ENCODE data around the gene RRP1B. TPM values are rescaled to one million over a fixed set of nuclear protein-coding genes. Genes with fewer than 3 reads are reported as not detected.

Gene RRP1B
- polyA plus RNA-seq, 2 of the 4 experiments (the other 2 are of a cell fraction) = 32.5 TPM

DNA sequence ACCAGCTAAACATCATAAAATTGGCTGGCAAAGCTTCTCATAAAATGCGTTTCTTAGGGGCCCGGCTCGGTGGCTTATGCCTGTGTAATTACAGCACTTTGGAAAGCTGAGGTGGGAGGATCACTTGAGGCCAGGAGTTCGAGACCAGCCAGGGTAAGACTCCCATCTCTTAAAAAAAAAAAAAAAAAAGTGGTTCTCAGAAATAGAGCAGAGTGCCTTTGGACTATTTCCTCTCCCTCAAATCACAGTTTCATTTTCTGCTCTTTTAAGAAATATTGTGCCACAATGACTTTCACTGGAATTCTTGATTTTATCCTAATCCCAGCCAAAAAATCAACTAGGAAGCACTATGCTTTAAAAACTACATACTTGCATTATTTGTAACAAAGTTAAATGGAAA, 13.4 kb upstream of the RRP1B start:
- ATAC-seq (no peak; a peak in 1 of 6 replicates), FAIRE-seq (no peak), DNase-seq (ENCODE audit: low read depth in 1 of 2, low spot score in 1 of 2) (peak in 1 of 2 experiments; percentile 40)
- WGBS (ENCODE audit: missing lambda C conversion rate) = 5% methylated on average over 4 of the region's 4 CpGs
- no peak overlapping the region for H3K4me3 ChIP-seq
- peaks cover 30% of the 10 kb centered on the region for H3K4me1 ChIP-seq
- ChIA-PET POLR2A (interaction anchor here (0.6 to 1.6 kb wide), 6 partner anchors 34 to 342 kb away, joined by 3 to 6 read pairs (median 4); no protein-coding TSS in a partner anchor), CTCF (interaction anchor here (0.9 to 4.4 kb wide), 20 partner anchors 11 to 320 kb away, joined by 3 to 49 read pairs (median 5); partner anchors contain the start of genes HSF2BP and RRP1B)
- peak overlapping the region; percentile 72 for H3K4me2 ChIP-seq
- peak overlapping the region; percentile 97 to 98 for H3K27ac ChIP-seq
- no peak for TF ChIP-seq CBX8 (IDR thresholded peaks at IDR 0.05)
- no peak for TF ChIP-seq NR3C1 (IDR thresholded peaks at IDR 0.05)
- TF ChIP-seq, protein P1, sequence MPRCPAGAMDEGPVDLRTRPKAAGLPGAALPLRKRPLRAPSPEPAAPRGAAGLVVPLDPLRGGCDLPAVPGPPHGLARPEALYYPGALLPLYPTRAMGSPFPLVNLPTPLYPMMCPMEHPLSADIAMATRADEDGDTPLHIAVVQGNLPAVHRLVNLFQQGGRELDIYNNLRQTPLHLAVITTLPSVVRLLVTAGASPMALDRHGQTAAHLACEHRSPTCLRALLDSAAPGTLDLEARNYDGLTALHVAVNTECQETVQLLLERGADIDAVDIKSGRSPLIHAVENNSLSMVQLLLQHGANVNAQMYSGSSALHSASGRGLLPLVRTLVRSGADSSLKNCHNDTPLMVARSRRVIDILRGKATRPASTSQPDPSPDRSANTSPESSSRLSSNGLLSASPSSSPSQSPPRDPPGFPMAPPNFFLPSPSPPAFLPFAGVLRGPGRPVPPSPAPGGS (IDR thresholded peaks at IDR 0.05) = no peak
- TF ChIP-seq ZFP36 (IDR thresholded peaks at IDR 0.05; ENCODE audit: borderline replicate concordance, partially characterized antibody) = no peak
- TF ChIP-seq NPAS2 (CRISPR knock-in tag; IDR thresholded peaks at IDR 0.05; ENCODE audit: borderline replicate concordance) = no peak
- no peak for TF ChIP-seq MAZ (IDR thresholded peaks at IDR 0.05; ENCODE audit: borderline replicate concordance, low read depth, low read length)
- no peak for TF ChIP-seq CHD2 (IDR thresholded peaks at IDR 0.05; ENCODE audit: low read length, partially characterized antibody)
- H3K9me3 ChIP-seq = no peaks in the 10 kb centered on the region

DNA sequence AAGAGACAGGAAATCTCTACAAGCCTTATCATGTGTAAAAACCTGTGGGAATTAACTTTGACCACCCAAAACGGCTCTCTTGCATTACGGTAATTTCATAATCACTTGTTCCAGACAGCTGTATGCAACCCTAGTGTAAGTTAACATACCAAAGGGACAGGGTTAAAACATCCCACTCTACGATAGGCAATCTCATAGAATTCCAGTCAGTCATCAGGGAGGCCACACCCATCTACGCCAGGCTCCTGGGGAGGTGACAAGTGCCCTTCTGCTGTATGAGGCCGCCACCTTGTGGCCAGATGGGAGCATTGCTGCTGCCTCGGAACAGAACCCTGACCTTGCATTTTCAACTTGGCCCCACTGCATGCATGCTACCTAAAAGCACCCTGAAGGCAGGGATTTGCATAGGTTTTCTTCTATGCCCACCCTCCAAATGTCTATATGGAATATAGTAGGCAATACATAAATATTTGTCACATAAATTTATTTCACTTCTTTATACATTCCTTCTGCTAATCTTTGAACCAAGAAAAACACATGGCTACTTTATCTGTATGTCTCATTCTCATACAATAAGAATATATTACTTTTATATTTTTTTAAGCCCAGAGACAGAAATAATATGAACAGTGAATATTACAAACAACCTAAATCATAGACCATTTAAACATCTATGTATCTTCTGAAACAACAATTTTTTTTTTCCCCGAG, 12.7 kb upstream of the RRP1B start:
- FAIRE-seq = peak; percentile 70
- Histone ChIP-seq H3K4me3 (no peak overlapping the region), H3K4me2 (peak overlapping the region; percentile 72), H3K4me1 (peaks cover 31% of the 10 kb centered on the region), H3K9me3 (no peaks in the 10 kb centered on the region), H3K27ac (peak overlapping the region; percentile 97 to 98)
- peak; percentile 85 to 97 for DNase-seq (ENCODE audit: low read depth in 1 of 2, low spot score in 1 of 2)
- peak; percentile 95 to 99 for ATAC-seq
- 12% methylated on average over 7 of the region's 7 CpGs for WGBS (ENCODE audit: missing lambda C conversion rate)
- ChIA-PET POLR2A (no interaction called here), CTCF (interaction anchor here (0.9 to 4.4 kb wide), 16 partner anchors 10 to 313 kb away, joined by 3 to 49 read pairs (median 6); partner anchors contain the start of genes HSF2BP and RRP1B)
- TF ChIP-seq FOSL2 (IDR thresholded peaks at IDR 0.05) (no peak), FOSL2 (CRISPR knock-in tag; IDR thresholded peaks at IDR 0.05) (peak; percentile 42), RCOR1 (IDR thresholded peaks at IDR 0.05; ENCODE audit: low read depth, low read length) (no peak), ZFP36 (IDR thresholded peaks at IDR 0.05; ENCODE audit: borderline replicate concordance, partially characterized antibody) (no peak), BHLHE40 (IDR thresholded peaks at IDR 0.05; ENCODE audit: low read depth, low read length) (no peak), FOSB (CRISPR knock-in tag; IDR thresholded peaks at IDR 0.05) (no peak), CHD4 (IDR thresholded peaks at IDR 0.05; ENCODE audit: borderline replicate concordance) (no peak), SMC3 (IDR thresholded peaks at IDR 0.05) (peak; percentile 86), RAD21 (conservative IDR thresholded peaks at IDR 0.05 in 1 of 2, IDR thresholded peaks at IDR 0.05 in 1 of 2) (peak; percentile 96 to 99), MAFK (IDR thresholded peaks at IDR 0.05; ENCODE audit: partially characterized antibody) (peak; percentile 99), HDAC2 (IDR thresholded peaks at IDR 0.05) (no peak), CEBPB (IDR thresholded peaks at IDR 0.05) (peak; percentile 76 to 81), EP300 (IDR thresholded peaks at IDR 0.05) (peak; percentile 82 to 85; a peak in 3 of 5 replicates), KDM5A (IDR thresholded peaks at IDR 0.05) (no peak), CBX8 (IDR thresholded peaks at IDR 0.05) (no peak), JUN (IDR thresholded peaks at IDR 0.05) (peak; percentile 73 to 77; a peak in 4 of 5 replicates), CBX2 (IDR thresholded peaks at IDR 0.05; ENCODE audit: borderline replicate concordance, low read depth) (no peak)
- TF ChIP-seq, protein P2, sequence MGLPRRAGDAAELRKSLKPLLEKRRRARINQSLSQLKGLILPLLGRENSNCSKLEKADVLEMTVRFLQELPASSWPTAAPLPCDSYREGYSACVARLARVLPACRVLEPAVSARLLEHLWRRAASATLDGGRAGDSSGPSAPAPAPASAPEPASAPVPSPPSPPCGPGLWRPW (IDR thresholded peaks at IDR 0.05) = 0 out of 2 replicates have a peak, but pooled peaks have one; percentile 51
- TF ChIP-seq, protein P3, sequence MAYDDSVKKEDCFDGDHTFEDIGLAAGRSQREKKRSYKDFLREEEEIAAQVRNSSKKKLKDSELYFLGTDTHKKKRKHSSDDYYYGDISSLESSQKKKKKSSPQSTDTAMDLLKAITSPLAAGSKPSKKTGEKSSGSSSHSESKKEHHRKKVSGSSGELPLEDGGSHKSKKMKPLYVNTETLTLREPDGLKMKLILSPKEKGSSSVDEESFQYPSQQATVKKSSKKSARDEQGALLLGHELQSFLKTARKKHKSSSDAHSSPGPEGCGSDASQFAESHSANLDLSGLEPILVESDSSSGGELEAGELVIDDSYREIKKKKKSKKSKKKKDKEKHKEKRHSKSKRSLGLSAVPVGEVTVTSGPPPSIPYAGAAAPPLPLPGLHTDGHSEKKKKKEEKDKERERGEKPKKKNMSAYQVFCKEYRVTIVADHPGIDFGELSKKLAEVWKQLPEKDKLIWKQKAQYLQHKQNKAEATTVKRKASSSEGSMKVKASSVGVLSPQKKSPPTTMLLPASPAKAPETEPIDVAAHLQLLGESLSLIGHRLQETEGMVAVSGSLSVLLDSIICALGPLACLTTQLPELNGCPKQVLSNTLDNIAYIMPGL (CRISPR knock-in tag; IDR thresholded peaks at IDR 0.05; ENCODE audit: borderline replicate concordance) = no peak
- TF ChIP-seq, protein P4, sequence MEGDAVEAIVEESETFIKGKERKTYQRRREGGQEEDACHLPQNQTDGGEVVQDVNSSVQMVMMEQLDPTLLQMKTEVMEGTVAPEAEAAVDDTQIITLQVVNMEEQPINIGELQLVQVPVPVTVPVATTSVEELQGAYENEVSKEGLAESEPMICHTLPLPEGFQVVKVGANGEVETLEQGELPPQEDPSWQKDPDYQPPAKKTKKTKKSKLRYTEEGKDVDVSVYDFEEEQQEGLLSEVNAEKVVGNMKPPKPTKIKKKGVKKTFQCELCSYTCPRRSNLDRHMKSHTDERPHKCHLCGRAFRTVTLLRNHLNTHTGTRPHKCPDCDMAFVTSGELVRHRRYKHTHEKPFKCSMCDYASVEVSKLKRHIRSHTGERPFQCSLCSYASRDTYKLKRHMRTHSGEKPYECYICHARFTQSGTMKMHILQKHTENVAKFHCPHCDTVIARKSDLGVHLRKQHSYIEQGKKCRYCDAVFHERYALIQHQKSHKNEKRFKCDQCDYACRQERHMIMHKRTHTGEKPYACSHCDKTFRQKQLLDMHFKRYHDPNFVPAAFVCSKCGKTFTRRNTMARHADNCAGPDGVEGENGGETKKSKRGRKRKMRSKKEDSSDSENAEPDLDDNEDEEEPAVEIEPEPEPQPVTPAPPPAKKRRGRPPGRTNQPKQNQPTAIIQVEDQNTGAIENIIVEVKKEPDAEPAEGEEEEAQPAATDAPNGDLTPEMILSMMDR (IDR thresholded peaks at IDR 0.05) = peak; percentile 85
- TF ChIP-seq, protein P5, sequence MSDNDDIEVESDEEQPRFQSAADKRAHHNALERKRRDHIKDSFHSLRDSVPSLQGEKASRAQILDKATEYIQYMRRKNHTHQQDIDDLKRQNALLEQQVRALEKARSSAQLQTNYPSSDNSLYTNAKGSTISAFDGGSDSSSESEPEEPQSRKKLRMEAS (IDR thresholded peaks at IDR 0.05) = peak; percentile 60; the same call in 1 of the 2 replicates
